SK-N-SH treated with all-trans-retinoic acid at 6 μM for 48 hours (cell line): ENCODE results near the gene NINJ2.
"Not testable (repeated sequence)": the region's sequence is repeated elsewhere in the genome, so short reads cannot be mapped to it uniquely, and the experiment has no call there.

Experiments used
- ARNTL ChIP-seq: fragments of 450-650 bp; formaldehyde crosslinking; IDR thresholded peaks from 2 replicates; pipeline ENCODE4 v1.5.0; 2020; ENCODE audit warnings: low read depth, mild to moderate bottlenecking, moderate library complexity, borderline replicate concordance
- GLIS3 ChIP-seq: fragments of 250-450 bp; sonication (Bioruptor Pico); IDR thresholded peaks from 2 replicates; pipeline ENCODE4 v1.5.0; 2020; ENCODE audit warnings: mild to moderate bottlenecking, moderate library complexity
- ISL1 ChIP-seq: fragments of 250-450 bp; sonication (Bioruptor Pico); IDR thresholded peaks from 2 replicates; pipeline ENCODE4 v2.1.2; 2022; ENCODE audit warnings: mild to moderate bottlenecking, moderate library complexity
- PATZ1 ChIP-seq: fragments of 250-450 bp; sonication (Bioruptor Pico); IDR thresholded peaks from 2 replicates; pipeline ENCODE4 v1.8.0; 2020; ENCODE audit warnings: mild to moderate bottlenecking, moderate library complexity, borderline replicate concordance
- RARB ChIP-seq: fragments of 250-450 bp; sonication (Bioruptor Pico); IDR thresholded peaks from 2 replicates; pipeline ENCODE4 v1.8.0; 2021; ENCODE audit warnings: mild to moderate bottlenecking, moderate library complexity
- TCF4 ChIP-seq: fragments of 250-450 bp; sonication (Bioruptor Pico); IDR thresholded peaks from 2 replicates; pipeline ENCODE4 v1.8.0; 2021; ENCODE audit warnings: mild to moderate bottlenecking, moderate library complexity, borderline replicate concordance
- ZFP30 ChIP-seq: fragments of 450-650 bp; formaldehyde crosslinking; IDR thresholded peaks from 2 replicates; pipeline ENCODE4 v1.5.0; 2022; ENCODE audit warnings: mild to moderate bottlenecking, moderate library complexity
- ZNF8 ChIP-seq: fragments of 450-650 bp; formaldehyde crosslinking; IDR thresholded peaks from 2 replicates; pipeline ENCODE4 v1.5.0; 2020; ENCODE audit warnings: mild to moderate bottlenecking, moderate library complexity

DNA sequence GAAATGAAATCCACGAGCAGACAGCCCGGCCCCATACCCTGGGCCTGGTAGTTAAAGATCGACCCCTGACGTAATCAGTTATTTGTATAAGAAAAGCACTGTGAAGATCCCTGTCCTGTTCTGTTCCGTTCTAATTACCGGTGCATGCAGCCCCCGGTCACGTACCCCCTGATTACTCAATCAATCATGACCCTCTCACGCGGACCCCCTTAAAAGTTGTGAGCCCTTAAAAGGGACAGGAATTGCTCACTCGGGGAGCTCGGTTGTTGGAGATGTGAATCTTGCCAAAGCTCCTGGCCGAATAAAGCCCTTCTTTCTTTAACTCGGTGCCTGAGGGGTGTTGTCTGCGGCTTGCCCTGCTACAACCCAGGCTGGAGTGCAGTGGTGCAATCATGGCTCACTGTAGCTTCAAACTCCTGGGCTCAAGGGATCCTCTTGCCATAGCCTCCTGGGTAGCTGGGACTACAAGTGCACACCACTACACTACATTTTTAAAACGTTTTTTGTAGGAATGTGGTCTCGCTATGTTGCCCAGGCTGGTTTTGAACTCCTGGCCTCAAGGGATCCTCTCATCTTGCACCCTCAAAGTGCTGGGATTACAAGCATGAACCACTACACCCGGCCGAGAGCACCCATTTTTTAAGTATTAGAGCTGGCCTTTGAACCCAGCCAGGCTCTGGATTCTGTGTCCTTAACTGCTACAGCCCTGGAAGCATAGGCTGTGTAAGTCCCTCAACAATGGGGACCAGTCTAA lies 85.1 kb downstream of the NINJ2 start:
- TF ChIP-seq ZFP30; ISL1 (CRISPR knock-in tag); GLIS3 (CRISPR knock-in tag); ARNTL (CRISPR knock-in tag); PATZ1; RARB (CRISPR knock-in tag); ZNF8; TCF4 (CRISPR knock-in tag): not testable (repeated sequence)
